Choroid plexus epithelial cell (primary cell): ENCODE measurements around the gene RTN4R.
"Not testable (repeated sequence)": the region's sequence is repeated elsewhere in the genome, so short reads cannot be mapped to it uniquely, and the experiment has no call there.

Experiments
- DNase-seq: peaks from one replicate; pipeline ENCODE4 v3.0.0-alpha.2; 2010; ENCODE audit warnings: low read depth
- H3K4me3 ChIP-seq: 2 replicates; pipeline ENCODE4 v1.5.1; 2011; ENCODE audit warnings: low read depth, mild to moderate bottlenecking, control low read depth, low read length, moderate library complexity
- TF ChIP-seq, protein P1 (sequence below): conservative IDR thresholded peaks from 2 replicates; pipeline ENCODE4 v1.5.1; 2011; ENCODE audit warnings: low read depth, mild to moderate bottlenecking, control low read depth, inconsistent platforms, low read length, moderate library complexity

Gene RTN4R

DNA sequence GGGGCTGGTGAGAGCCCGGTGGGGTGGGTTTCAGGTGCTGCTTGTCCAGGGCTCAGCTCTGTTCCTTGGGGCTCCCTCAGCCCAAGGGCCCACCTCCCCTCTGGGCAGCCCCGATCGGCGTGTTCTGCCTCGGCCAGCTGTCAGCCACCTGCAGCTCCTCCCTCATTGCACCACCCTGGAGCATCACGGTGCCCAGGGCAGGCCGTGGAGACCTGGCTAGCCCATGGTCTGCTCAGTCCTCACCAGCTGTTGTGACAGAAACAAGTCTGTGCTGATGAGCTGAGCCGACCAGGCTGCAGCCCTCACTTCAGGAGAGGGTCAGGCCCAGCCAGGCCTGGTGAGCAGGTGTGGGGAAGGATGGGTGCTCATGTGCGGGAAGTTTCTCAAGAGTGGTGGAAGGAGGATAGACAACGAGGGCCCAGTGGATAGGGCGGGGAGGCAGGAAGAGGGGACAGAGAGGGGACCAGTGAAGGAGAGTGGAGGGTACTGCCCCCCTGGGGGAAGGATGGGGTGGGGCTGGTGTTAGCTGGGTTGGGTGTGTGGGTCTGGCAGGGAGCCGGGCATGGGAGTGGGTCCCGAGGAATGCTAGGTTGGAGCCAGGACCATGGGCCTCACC is 16.5 kb upstream of the RTN4R start:
- TF ChIP-seq, protein P1, sequence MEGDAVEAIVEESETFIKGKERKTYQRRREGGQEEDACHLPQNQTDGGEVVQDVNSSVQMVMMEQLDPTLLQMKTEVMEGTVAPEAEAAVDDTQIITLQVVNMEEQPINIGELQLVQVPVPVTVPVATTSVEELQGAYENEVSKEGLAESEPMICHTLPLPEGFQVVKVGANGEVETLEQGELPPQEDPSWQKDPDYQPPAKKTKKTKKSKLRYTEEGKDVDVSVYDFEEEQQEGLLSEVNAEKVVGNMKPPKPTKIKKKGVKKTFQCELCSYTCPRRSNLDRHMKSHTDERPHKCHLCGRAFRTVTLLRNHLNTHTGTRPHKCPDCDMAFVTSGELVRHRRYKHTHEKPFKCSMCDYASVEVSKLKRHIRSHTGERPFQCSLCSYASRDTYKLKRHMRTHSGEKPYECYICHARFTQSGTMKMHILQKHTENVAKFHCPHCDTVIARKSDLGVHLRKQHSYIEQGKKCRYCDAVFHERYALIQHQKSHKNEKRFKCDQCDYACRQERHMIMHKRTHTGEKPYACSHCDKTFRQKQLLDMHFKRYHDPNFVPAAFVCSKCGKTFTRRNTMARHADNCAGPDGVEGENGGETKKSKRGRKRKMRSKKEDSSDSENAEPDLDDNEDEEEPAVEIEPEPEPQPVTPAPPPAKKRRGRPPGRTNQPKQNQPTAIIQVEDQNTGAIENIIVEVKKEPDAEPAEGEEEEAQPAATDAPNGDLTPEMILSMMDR, result no peak

DNA sequence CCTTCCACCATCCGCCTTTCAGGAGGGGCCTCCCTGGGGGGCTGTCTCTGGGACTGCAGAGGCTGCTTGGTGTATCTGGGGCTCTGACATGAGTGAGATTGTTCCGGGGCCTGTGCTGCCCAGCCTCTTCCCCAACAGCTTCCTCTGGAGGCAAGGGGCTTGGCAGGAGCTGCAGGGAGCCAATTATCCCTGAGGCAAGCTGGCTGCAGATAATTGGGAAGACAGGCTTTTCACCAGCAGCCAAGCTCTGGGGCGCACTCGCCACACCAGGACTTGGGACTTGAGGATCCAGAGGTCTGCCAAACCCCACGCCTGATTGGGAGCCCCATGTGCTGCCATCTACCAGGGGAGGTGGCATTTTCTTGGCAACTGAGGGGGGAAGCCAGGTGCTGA is 15.6 kb upstream of the RTN4R start:
- no peak for DNase-seq
- no peak overlapping the region for H3K4me3 ChIP-seq
- TF ChIP-seq, protein P1, result no peak

More for the DNA sequence above, 16.5 kb upstream of the RTN4R start:
- DNase-seq, result no peak
- H3K4me3 ChIP-seq, result no peak overlapping the region

DNA sequence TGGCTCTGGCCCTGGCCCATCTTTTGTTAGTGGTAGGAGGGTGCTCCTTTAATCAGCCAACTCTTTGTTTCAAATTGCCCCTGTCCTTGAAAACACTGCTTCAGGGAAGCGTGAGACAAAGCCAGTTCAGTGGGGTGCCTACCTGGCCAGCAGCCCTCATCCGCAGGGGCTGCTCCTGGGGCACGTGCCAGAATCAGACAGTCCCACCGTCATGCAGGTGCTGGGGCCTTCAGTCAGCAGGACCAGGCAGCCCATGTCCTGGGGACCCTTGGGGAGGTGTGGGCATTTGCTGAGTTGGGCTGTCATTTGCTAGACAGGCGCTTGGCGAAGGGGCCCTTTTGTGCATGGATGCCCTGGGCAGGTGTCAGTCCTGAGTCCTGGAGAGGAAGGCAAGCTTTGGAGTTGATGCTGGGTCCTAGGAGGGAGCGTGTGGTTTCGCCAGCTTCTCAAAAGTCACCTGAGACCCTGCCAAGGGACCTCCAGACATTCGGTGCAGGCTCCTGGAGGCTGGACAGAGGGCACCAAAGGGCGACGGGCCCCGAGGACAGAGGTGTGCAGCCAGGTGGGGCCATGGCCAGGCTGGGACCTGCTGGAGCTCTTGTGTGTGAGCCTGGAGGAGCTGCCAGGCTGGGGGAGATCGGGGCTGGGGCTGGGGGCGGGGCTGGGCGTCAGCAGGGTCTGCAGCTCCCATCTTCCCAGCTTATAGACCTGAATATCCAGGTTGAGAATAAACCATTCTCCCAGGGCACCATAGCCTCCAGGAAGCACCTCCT is 15.0 kb upstream of the RTN4R start:
- no peak overlapping the region for H3K4me3 ChIP-seq
- no peak for DNase-seq

DNA sequence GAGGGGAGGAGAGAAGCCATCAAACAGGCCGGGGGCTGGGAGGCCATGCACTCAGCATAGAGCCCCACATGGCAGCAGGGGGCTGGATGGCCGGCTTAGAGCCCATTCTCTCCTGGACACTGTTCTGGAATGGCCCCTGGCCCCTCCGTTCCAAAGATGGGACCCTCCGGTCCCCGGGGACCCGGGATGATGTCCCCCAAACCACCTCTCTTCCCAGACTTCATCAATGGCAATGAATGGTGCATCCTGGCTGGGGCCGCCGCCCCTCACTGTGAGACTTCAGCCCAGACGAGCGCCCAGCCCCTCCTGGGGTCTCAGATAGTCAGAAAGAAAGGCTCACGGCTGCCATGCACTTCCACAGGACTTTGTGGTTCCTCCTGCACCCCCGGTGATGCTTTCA is 13.8 kb upstream of the RTN4R start:
- H3K4me3 ChIP-seq, result no peak overlapping the region
- no peak for DNase-seq
- TF ChIP-seq, protein P1, result no peak

More for the DNA sequence above, 15.0 kb upstream of the RTN4R start:
- TF ChIP-seq, protein P1, result no peak

DNA sequence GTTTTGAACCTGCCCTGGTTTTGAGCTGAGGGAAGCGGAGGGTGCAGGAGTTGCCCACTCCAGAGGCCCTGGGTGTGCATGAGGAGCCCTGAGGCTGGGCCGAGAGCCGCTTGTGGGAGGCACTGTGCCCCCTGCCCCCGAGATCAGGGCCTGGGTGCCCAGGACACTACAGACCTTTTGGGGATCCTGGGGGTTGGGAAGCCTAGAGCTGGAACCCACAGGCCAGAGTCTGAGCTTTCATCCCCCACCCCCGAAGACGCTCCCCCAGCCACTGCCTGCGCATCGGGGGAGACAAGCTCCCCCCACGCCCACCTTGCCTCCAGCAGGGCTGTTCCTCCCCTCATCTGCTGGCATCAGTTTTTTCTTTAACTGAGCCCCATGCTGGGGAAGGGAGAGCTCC is 13.4 kb upstream of the RTN4R start:
- DNase-seq, H3K4me3 ChIP-seq: not testable (repeated sequence)

DNA sequence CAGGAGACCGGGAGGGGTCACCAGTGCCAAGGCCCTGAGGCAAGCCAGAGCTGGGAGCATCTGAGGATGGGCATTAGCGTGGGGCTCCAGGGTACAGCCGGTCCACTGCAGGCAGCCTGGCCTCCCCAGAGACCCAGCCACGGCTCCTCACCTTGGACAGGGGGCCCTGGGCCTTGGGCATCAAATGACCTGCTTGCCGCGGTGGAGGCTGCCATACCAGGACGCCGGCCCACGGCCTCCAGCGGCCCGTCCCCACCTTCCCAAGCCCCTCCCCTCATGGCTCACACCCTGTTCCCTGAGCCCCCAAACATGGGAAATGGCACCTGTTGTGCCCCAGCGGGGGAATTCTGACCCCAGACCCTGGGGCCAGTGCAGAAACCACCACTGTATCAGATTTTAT is 12.7 kb upstream of the RTN4R start:
- TF ChIP-seq, protein P1, result no peak
- H3K4me3 ChIP-seq, result no peak overlapping the region
- no peak for DNase-seq

DNA sequence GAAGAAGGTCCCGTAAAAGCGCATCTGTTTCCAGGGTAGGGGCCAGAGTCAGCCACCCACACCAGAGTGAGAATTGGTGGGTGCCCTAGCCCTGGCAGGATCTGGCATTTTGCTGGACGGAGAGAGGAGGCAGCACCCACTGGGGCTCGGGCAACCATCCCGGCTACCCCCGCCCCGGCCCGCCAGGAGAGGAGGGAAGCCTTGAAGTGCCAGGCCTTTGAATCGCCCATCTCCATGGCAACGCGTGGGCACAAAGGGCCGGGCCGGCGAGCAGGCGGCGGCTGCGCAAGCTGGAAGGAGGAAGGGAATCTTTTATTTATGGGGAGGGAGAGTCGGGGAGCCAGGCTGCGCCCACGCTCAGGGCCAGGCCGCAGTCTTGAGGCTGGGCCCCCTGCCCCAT is 12.0 kb upstream of the RTN4R start:
- not testable (repeated sequence) for DNase-seq, H3K4me3 ChIP-seq

DNA sequence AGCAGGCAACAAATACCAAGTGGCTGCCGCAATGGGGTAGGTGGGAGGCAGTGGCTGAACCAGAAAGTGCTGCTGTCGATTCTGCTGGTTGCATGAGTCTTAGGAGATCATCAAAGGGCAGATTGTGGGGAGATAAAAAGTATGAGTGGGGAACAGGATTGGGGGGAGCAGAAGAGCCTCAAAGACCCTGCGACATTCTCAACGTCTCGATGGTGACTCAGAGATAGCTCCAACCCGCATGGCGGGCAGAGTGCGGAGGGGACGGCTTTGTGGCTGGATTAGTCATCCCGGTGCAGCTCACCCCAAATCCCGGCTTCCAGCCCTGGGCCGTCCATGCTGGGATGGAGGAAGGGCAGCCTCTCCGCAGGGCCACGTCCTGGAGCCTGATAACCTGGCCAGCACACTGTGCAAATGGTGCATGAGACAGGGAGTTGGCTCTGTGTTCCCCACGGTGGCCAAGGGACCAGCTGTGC is 11.6 kb upstream of the RTN4R start:
- H3K4me3 ChIP-seq, result no peak overlapping the region
- DNase-seq, result peak; percentile 33
- TF ChIP-seq, protein P1, result no peak

DNA sequence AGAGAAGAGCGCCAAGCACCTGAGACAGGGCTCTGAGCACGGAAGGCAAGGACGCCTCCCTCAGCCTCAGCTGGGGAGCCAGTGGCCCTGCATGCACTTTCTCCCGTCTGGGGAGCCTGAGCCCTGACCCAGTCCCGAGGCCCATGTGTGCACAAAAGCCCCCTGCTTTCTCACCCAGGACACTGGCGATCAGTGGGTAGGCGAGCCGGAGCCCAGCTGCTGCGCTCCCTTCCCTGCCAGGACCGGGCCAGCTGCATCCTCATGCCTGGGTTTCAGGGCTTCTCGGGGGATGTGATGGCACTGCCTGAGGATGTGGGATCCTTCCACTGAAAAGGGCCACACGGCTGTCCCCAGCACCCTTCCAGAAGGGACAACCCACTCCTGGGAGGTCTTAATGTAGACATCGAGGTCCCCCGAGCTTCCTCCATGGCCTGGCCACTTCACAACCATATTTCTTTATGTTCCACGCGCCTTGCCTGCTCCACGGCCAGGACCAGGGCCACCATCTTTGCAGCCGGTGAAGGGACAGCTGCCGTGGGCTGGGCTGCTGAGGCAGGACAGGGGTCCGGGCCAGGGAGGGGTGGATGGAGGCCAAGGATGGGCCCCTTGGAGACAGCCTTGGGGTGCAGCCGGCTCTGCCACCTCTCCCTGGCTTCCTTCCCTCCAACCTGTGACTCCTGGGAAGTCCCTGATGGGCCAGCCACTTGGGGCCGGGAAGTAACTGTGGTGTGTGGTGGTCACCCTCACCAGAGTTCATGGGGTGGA is 10.8 kb upstream of the RTN4R start:
- DNase-seq, H3K4me3 ChIP-seq: not testable (repeated sequence)

DNA sequence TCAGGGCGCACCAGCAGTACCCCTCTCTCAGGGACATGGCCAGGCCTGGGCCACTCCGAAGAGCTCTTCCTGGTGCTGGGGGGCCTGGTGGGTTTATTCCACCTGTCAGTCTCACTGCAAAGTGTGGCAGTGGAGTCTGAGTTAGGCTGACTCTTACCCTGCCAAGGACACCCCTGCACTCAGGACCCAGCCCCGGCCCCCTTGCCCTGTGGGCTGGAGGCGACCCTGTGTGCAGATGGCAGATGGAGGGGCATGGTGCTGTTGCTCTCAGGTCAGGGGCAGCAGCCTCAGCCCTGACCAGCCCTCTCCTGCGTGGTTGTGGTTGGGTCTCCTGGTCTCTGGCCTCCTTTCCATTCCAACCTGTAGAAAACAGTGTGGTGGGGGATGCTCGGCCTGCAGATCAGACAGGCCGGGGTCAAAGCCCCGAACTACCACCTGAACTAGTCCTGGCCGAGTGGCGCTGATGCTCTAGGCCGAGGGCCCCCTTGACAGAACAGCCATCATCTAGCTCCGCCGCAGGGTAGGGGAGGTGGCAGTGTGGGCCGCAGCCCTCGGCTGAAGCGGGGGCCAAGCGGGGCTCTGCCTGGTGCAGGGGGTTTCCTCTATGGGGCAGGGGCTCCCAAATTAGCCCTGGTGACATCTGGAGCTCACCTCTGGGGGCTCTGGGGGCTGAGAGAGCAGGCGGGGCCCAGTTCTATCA is 10.0 kb upstream of the RTN4R start:
- not testable (repeated sequence) for H3K4me3 ChIP-seq, DNase-seq
